ENCODE data around the gene RDX. TPM values are rescaled to one million over a fixed set of nuclear protein-coding genes. Genes with fewer than 3 reads are reported as not detected.

RDX gene
- total RNA-seq, 2 experiments from 2014 or later: 23.7 to 25.5 TPM

DNA sequence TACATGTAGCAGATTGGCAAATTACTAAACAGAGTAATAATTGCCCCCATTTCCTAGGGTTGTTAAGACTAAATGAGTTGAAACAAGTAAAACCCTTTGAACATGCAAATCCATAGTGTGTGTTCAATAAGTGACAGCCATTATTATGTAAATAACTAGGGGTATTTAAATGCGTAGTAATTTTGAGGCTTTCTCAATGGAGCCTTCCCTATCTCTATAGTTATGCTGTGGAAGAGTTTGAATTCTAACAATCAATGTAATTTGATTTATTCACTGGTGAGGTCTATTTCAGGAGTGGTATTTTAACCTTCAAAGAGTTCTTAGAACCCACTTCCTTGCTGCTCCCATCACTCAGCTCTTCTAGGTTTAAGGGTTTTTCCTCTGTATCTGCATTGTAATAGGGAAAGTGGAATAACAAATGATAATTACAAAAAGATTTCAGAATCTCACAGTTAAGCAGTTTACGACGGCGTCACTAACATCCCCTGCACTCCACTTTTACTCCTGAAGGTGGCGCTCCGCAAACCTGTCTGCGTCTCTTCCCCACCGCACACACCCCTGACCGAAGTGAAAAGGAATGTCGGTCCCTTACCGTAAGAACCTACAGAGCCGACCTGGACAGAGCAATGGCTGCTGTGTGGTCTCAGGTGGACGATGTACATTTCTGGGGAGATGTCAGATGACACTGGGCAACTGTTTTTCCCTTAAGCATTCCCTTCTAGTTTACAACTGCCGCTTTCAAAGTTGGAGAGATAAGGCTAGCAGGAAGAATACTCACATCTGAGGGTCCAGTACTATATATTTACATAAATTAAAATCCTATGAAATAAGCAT lies 122.4 kb downstream of the RDX start:
- no peak overlapping the region for H3K27ac ChIP-seq (ENCODE audit: low read depth, low read length, poor library complexity, severe bottlenecking)
- DNase-seq (ENCODE audit: low spot score): peak; percentile 41
- intact Hi-C loops (cut with micrococcal nuclease; ENCODE audit: unreplicated experiment): no loop called here
- H3K79me2 ChIP-seq (ENCODE audit: insufficient read depth, low read depth, low read length): no peaks in the 10 kb centered on the region
- no TSS peak for BruUV-seq (replicated peaks)
- no peaks in the 10 kb centered on the region for H3K9me2 ChIP-seq (ENCODE audit: insufficient read depth, low read length)
- peak overlapping the region; percentile 37; the same call in 1 of the 2 replicates for H2AFZ ChIP-seq (ENCODE audit: low read length)
- no peaks in the 10 kb centered on the region for H3K9me3 ChIP-seq (ENCODE audit: low read length)
- ChIA-PET CTCF (ENCODE audit: unreplicated experiment) (no interaction called here), POLR2A (no interaction called here)
- H3K4me1 ChIP-seq (ENCODE audit: insufficient read depth, low read length, poor library complexity, severe bottlenecking): no peaks in the 10 kb centered on the region
- no peaks in the 10 kb centered on the region for H3K36me3 ChIP-seq (ENCODE audit: insufficient read depth, low read length)
- TF ChIP-seq, protein P1, sequence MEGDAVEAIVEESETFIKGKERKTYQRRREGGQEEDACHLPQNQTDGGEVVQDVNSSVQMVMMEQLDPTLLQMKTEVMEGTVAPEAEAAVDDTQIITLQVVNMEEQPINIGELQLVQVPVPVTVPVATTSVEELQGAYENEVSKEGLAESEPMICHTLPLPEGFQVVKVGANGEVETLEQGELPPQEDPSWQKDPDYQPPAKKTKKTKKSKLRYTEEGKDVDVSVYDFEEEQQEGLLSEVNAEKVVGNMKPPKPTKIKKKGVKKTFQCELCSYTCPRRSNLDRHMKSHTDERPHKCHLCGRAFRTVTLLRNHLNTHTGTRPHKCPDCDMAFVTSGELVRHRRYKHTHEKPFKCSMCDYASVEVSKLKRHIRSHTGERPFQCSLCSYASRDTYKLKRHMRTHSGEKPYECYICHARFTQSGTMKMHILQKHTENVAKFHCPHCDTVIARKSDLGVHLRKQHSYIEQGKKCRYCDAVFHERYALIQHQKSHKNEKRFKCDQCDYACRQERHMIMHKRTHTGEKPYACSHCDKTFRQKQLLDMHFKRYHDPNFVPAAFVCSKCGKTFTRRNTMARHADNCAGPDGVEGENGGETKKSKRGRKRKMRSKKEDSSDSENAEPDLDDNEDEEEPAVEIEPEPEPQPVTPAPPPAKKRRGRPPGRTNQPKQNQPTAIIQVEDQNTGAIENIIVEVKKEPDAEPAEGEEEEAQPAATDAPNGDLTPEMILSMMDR (conservative IDR thresholded peaks at IDR 0.05; ENCODE audit: low read length): peak; percentile 87
- no peak for TF ChIP-seq EZH2phosphoT487 (IDR thresholded peaks at IDR 0.05; ENCODE audit: borderline replicate concordance, low read depth, low read length)
- H3K4me3 ChIP-seq (ENCODE audit: low read depth, low read length, poor library complexity, severe bottlenecking): no peak overlapping the region
- no peaks in the 10 kb centered on the region for H4K20me1 ChIP-seq (ENCODE audit: insufficient read depth, low read length)
- no peak overlapping the region for H3K4me2 ChIP-seq (ENCODE audit: low read length)

GRCh38 chr11:110172468-110173065 lies 123.8 kb downstream of the RDX start:
- POLR2A ChIA-PET: no interaction called here
- TF ChIP-seq, protein P1 (conservative IDR thresholded peaks at IDR 0.05; ENCODE audit: low read length): no peak
- no peak for TF ChIP-seq EZH2phosphoT487 (IDR thresholded peaks at IDR 0.05; ENCODE audit: borderline replicate concordance, low read depth, low read length)
- H3K4me1 ChIP-seq (ENCODE audit: insufficient read depth, low read length, poor library complexity, severe bottlenecking): no peaks in the 10 kb centered on the region
- no peaks in the 10 kb centered on the region for H3K9me2 ChIP-seq (ENCODE audit: insufficient read depth, low read length)
- H3K27ac ChIP-seq (ENCODE audit: low read depth, low read length, poor library complexity, severe bottlenecking): no peak overlapping the region
- no peaks in the 10 kb centered on the region for H3K9me3 ChIP-seq (ENCODE audit: low read length)
- no peak overlapping the region for H3K4me2 ChIP-seq (ENCODE audit: low read length)
- BruUV-seq (replicated peaks): no TSS peak
- intact Hi-C loops (cut with micrococcal nuclease; ENCODE audit: unreplicated experiment): no loop called here
- no peak overlapping the region for H3K4me3 ChIP-seq (ENCODE audit: low read depth, low read length, poor library complexity, severe bottlenecking)
- H3K79me2 ChIP-seq (ENCODE audit: insufficient read depth, low read depth, low read length): no peaks in the 10 kb centered on the region
- no peak for DNase-seq (ENCODE audit: low spot score)
- H2AFZ ChIP-seq (ENCODE audit: low read length): no peak overlapping the region
- CTCF ChIA-PET (ENCODE audit: unreplicated experiment): interaction anchor here (0.6 kb wide), 1 partner anchor 290 kb away, joined by 3 read pairs; no protein-coding TSS in a partner anchor
- no peaks in the 10 kb centered on the region for H4K20me1 ChIP-seq (ENCODE audit: insufficient read depth, low read length)
- no peaks in the 10 kb centered on the region for H3K36me3 ChIP-seq (ENCODE audit: insufficient read depth, low read length)

DNA sequence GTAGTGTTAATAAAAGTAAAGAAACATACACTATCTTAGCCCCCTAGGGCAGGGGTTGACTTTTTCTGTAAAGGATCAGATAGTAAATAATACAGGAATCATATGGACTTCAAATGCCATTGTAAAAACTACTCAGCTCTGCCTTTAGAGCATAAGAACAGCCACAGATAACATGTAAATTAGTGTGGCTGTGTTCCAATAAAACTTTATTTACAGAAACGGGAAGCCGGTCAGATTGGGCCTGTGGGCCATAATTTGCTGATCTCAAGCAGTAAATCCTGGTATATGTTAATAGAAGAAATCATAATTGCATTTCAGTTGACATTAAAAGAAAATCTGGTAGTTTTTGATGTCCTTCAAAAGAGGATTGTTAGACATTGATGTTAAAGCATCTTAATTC lies 126.7 kb downstream of the RDX start:
- H3K9me2 ChIP-seq (ENCODE audit: insufficient read depth, low read length): no peaks in the 10 kb centered on the region
- no peak overlapping the region for H3K4me3 ChIP-seq (ENCODE audit: low read depth, low read length, poor library complexity, severe bottlenecking)
- no peaks in the 10 kb centered on the region for H3K79me2 ChIP-seq (ENCODE audit: insufficient read depth, low read depth, low read length)
- H3K27ac ChIP-seq (ENCODE audit: low read depth, low read length, poor library complexity, severe bottlenecking): no peak overlapping the region
- intact Hi-C loops (cut with micrococcal nuclease; ENCODE audit: unreplicated experiment): no loop called here
- no peaks in the 10 kb centered on the region for H4K20me1 ChIP-seq (ENCODE audit: insufficient read depth, low read length)
- no peak overlapping the region for H3K4me2 ChIP-seq (ENCODE audit: low read length)
- ChIA-PET CTCF (ENCODE audit: unreplicated experiment) (no interaction called here), POLR2A (no interaction called here)
- no peak overlapping the region for H2AFZ ChIP-seq (ENCODE audit: low read length)
- no peak for TF ChIP-seq EZH2phosphoT487 (IDR thresholded peaks at IDR 0.05; ENCODE audit: borderline replicate concordance, low read depth, low read length)
- TF ChIP-seq, protein P1 (conservative IDR thresholded peaks at IDR 0.05; ENCODE audit: low read length): no peak
- H3K9me3 ChIP-seq (ENCODE audit: low read length): no peaks in the 10 kb centered on the region
- no peaks in the 10 kb centered on the region for H3K4me1 ChIP-seq (ENCODE audit: insufficient read depth, low read length, poor library complexity, severe bottlenecking)
- no peak for DNase-seq (ENCODE audit: low spot score)
- no peaks in the 10 kb centered on the region for H3K36me3 ChIP-seq (ENCODE audit: insufficient read depth, low read length)
- no TSS peak for BruUV-seq (replicated peaks)

Measured in OCI-LY7 (cell line).